ENCODE results near the gene MGLL.
A peak's percentile ranks its signal among the peaks of the same experiment; 100 is the strongest.

MGLL gene

DNA sequence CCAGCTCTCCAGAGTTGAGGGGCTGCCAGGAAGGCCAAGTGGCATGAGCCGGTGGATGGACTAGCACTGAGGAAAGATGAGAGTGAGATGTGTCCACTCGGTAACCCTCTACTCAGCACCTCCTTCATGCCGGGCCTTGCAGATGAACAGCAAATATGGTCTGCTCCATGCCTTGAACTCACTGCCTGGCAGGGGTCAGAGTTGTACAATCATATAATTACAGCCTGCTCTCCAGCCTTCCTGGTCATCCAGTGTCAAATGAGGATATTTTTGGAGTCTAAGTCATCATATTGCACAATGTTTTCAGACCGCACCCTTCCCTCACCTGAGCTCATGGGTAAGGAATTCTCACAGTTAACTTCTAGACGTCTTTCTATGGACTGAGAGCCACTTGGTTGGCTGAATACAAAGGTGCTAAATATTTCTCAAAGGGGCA lies 4.9 kb downstream of the MGLL start:
- H3K27ac ChIP-seq (replicated peaks) = no peak overlapping the region
- no peak for DNase-seq (ENCODE audit: low read depth in 1 of 2, low spot score in 1 of 2)
- TF ChIP-seq, protein P1, sequence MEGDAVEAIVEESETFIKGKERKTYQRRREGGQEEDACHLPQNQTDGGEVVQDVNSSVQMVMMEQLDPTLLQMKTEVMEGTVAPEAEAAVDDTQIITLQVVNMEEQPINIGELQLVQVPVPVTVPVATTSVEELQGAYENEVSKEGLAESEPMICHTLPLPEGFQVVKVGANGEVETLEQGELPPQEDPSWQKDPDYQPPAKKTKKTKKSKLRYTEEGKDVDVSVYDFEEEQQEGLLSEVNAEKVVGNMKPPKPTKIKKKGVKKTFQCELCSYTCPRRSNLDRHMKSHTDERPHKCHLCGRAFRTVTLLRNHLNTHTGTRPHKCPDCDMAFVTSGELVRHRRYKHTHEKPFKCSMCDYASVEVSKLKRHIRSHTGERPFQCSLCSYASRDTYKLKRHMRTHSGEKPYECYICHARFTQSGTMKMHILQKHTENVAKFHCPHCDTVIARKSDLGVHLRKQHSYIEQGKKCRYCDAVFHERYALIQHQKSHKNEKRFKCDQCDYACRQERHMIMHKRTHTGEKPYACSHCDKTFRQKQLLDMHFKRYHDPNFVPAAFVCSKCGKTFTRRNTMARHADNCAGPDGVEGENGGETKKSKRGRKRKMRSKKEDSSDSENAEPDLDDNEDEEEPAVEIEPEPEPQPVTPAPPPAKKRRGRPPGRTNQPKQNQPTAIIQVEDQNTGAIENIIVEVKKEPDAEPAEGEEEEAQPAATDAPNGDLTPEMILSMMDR (IDR thresholded peaks at IDR 0.05; ENCODE audit: insufficient read depth, low read length) = no peak
- TF ChIP-seq, protein P2, sequence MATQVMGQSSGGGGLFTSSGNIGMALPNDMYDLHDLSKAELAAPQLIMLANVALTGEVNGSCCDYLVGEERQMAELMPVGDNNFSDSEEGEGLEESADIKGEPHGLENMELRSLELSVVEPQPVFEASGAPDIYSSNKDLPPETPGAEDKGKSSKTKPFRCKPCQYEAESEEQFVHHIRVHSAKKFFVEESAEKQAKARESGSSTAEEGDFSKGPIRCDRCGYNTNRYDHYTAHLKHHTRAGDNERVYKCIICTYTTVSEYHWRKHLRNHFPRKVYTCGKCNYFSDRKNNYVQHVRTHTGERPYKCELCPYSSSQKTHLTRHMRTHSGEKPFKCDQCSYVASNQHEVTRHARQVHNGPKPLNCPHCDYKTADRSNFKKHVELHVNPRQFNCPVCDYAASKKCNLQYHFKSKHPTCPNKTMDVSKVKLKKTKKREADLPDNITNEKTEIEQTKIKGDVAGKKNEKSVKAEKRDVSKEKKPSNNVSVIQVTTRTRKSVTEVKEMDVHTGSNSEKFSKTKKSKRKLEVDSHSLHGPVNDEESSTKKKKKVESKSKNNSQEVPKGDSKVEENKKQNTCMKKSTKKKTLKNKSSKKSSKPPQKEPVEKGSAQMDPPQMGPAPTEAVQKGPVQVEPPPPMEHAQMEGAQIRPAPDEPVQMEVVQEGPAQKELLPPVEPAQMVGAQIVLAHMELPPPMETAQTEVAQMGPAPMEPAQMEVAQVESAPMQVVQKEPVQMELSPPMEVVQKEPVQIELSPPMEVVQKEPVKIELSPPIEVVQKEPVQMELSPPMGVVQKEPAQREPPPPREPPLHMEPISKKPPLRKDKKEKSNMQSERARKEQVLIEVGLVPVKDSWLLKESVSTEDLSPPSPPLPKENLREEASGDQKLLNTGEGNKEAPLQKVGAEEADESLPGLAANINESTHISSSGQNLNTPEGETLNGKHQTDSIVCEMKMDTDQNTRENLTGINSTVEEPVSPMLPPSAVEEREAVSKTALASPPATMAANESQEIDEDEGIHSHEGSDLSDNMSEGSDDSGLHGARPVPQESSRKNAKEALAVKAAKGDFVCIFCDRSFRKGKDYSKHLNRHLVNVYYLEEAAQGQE (IDR thresholded peaks at IDR 0.05; ENCODE audit: insufficient replicate concordance, low read depth) = no peak
- no peak for TF ChIP-seq SPI1 (IDR thresholded peaks at IDR 0.05; ENCODE audit: borderline replicate concordance, low read depth)
- no peak for TF ChIP-seq POLR2AphosphoS5 (IDR thresholded peaks at IDR 0.05; ENCODE audit: low read depth)
- TF ChIP-seq GABPA (IDR thresholded peaks at IDR 0.05; ENCODE audit: low read depth) = no peak
- H3K4me3 ChIP-seq (replicated peaks; ENCODE audit: insufficient read depth, low read length) = no peak overlapping the region
- no peaks in the 10 kb centered on the region for H3K27me3 ChIP-seq (ENCODE audit: insufficient read depth, poor library complexity, severe bottlenecking)

DNA sequence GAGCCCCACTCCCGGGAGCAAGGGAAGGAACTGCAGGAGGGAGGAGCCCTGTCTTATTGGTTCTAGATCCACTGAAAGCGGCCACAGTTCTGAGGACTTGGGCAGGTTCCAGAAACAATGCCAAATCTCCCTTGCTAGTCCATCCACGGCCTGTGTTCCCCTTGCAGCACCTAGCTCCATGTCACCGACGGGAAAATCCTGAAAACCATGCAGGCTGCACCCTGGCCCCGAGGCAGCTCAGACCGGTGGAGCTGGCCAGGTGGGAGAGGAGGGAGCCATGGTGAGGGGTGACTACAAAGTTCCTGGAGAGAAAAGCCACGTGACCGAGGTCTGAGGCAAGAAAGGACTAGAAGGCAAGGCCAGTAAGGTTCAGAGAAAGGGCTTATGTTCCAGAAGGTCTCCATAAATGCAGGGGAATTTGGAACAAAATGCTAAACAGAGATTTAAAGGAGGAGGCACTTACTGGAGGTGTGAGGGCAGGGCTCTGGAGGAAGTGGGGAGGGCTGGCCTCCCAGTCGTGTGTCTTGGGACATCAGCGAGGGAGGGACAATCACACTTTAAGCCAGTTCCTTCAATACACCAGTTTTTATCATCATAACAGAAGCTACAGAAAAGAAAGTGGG lies 5.4 kb downstream of the MGLL start:
- peak in 1 of 2 experiments; percentile 44 for DNase-seq (ENCODE audit: low read depth in 1 of 2, low spot score in 1 of 2)
- Histone ChIP-seq H3K4me3 (replicated peaks; ENCODE audit: insufficient read depth, low read length) (no peak overlapping the region), H3K27me3 (ENCODE audit: insufficient read depth, poor library complexity, severe bottlenecking) (no peaks in the 10 kb centered on the region), H3K27ac (replicated peaks) (no peak overlapping the region)
- TF ChIP-seq, protein P1 (IDR thresholded peaks at IDR 0.05; ENCODE audit: insufficient read depth, low read length) = no peak
- no peak for TF ChIP-seq POLR2AphosphoS5 (IDR thresholded peaks at IDR 0.05; ENCODE audit: low read depth)
- TF ChIP-seq SPI1 (IDR thresholded peaks at IDR 0.05; ENCODE audit: borderline replicate concordance, low read depth) = peak; percentile 8; the same call in 1 of the 2 replicates
- no peak for TF ChIP-seq GABPA (IDR thresholded peaks at IDR 0.05; ENCODE audit: low read depth)
- TF ChIP-seq, protein P2 (IDR thresholded peaks at IDR 0.05; ENCODE audit: insufficient replicate concordance, low read depth) = no peak

DNA sequence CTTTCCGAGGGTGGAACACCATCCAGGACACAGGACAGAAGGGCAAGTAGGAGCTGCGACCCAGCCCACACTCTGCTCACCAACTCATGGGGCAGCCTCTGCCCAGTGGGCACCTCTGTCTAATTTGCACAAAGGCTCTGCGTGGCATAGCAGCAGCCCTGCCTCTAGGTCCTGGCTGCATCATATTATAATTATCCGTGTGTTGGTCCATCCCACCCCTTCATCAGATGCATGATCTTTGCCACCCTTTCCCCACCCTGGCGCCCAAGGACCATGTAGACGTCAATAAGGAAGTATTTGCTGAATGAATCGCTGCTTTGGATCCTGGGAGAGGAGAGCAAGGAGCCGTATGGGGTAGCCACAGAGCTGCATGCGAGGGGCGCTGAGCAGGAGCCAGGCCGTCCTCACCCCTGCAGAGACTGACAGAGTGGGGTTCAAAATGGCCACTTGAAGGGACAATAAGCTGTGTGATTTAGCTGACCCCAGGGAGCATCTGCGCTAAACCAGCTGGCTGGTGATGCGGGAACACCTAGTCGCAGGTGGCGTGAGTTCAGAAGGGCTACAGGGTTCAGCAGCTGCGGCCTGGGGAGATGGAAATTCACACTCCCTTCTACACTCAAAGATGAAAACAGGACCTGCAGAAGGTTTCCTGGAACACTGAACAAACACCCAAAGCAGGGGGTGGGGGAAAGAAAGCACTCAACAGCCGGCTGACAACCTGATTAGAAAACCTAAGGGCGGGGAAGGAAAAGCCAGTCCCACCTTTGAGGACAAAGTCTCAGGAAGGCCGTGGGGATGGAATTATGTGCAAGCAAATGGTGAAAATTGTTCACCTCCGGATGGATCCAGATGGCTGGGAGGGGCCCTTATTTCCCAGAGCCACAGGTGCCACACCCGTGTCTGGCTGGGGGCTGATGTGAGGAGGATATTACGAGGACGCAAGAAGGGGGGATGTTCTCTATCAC lies 6.4 kb downstream of the MGLL start:
- DNase-seq (ENCODE audit: low read depth in 1 of 2, low spot score in 1 of 2) = no peak
- Histone ChIP-seq H3K4me3 (replicated peaks; ENCODE audit: insufficient read depth, low read length) (no peak overlapping the region), H3K27me3 (ENCODE audit: insufficient read depth, poor library complexity, severe bottlenecking) (no peaks in the 10 kb centered on the region), H3K27ac (replicated peaks) (no peak overlapping the region)
- no peak for TF ChIP-seq GABPA (IDR thresholded peaks at IDR 0.05; ENCODE audit: low read depth)
- TF ChIP-seq, protein P1 (IDR thresholded peaks at IDR 0.05; ENCODE audit: insufficient read depth, low read length) = no peak
- TF ChIP-seq POLR2AphosphoS5 (IDR thresholded peaks at IDR 0.05; ENCODE audit: low read depth) = no peak
- TF ChIP-seq, protein P2 (IDR thresholded peaks at IDR 0.05; ENCODE audit: insufficient replicate concordance, low read depth) = no peak
- TF ChIP-seq SPI1 (IDR thresholded peaks at IDR 0.05; ENCODE audit: borderline replicate concordance, low read depth) = no peak

Measured in HL-60 (cell line).